NCI-H460 (cell line): Measurements from ENCODE around the gene CDK18. TPM values are rescaled to one million over a fixed set of nuclear protein-coding genes. Genes with fewer than 3 reads are reported as not detected.

Experiments used
- DNase-seq: peaks from one replicate; pipeline ENCODE4 v3.0.0-alpha.2; 2016; ENCODE audit warnings: low read depth; ENCODE audit errors: extremely low read depth
- total RNA-seq: library from RNA; depleted of rRNA; stranded (reverse); fragments of >200 nt; shearing (Covaris generic); gene quantifications from 2 replicates; pipeline ENCODE4 v1.2.3, GENCODE V29; 2014

CDK18 gene
- total RNA-seq, 1 experiment from 2014 or later, result 0.27 TPM

- DNase-seq, result no peak
Observed at GRCh38 chr1:205502111-205502810, 2.2 kb upstream of the CDK18 start.

GRCh38 chr1:205502992-205503391 lies 1.5 kb upstream of the CDK18 start:
- no peak for DNase-seq

GRCh38 chr1:205505076-205505729 lies 734 bp downstream of the CDK18 start:
- DNase-seq, result no peak

GRCh38 chr1:205505791-205506190 lies 1.3 kb downstream of the CDK18 start:
- no peak for DNase-seq

- no peak for DNase-seq
Observed at GRCh38 chr1:205506409-205507200, 2.1 kb downstream of the CDK18 start.

- no peak for DNase-seq
Observed at GRCh38 chr1:205508227-205508714, 3.8 kb downstream of the CDK18 start.

- DNase-seq, result no peak
Observed at GRCh38 chr1:205510308-205510950, 6.0 kb downstream of the CDK18 start.

GRCh38 chr1:205510951-205511330 lies 6.5 kb downstream of the CDK18 start:
- DNase-seq, result no peak

- DNase-seq, result no peak
Observed at GRCh38 chr1:205512059-205513045, 7.9 kb downstream of the CDK18 start.

- no peak for DNase-seq
Observed at GRCh38 chr1:205513774-205514173, 9.3 kb downstream of the CDK18 start.

- no peak for DNase-seq
Observed at GRCh38 chr1:205514211-205515142, 10.0 kb downstream of the CDK18 start.

GRCh38 chr1:205515781-205516253 lies 11.3 kb downstream of the CDK18 start:
- DNase-seq, result no peak

- no peak for DNase-seq
Observed at GRCh38 chr1:205516362-205516761, 11.9 kb downstream of the CDK18 start.

- DNase-seq, result no peak
Observed at GRCh38 chr1:205517288-205517687, 12.8 kb downstream of the CDK18 start.

GRCh38 chr1:205517763-205518162 lies 13.3 kb downstream of the CDK18 start:
- DNase-seq, result no peak

- no peak for DNase-seq
Observed at GRCh38 chr1:205518661-205519540, 14.4 kb downstream of the CDK18 start.

- no peak for DNase-seq
Observed at GRCh38 chr1:205519541-205520131, 15.2 kb downstream of the CDK18 start.
